Activated CD8-positive, alpha-beta memory T cell treated with anti-CD3 and anti-CD28 coated beads for 1 hour (primary cell): Measurements from ENCODE around the gene CEP350.

Experiments
- DNase-seq, 2 donors: peaks; one replicate each; pipeline ENCODE4 v3.0.0-alpha.2; 2020; ENCODE audit warnings: low read depth in 1 of 2; ENCODE audit errors: extremely low read depth in 1 of 2

Gene CEP350

GRCh38 chr1:180046674-180047073, 92.1 kb downstream of the CEP350 start:
- no peak for DNase-seq

GRCh38 chr1:180053594-180054567, 99.3 kb downstream of the CEP350 start:
- DNase-seq = no peak

- DNase-seq = no peak
These were observed 103.3 kb downstream of the CEP350 start for GRCh38 chr1:180057883-180058396.

- no peak for DNase-seq
These were observed 106.4 kb downstream of the CEP350 start for GRCh38 chr1:180061019-180061418.

- no peak for DNase-seq
These were observed 107.9 kb downstream of the CEP350 start for GRCh38 chr1:180062452-180062971.

GRCh38 chr1:180065408-180065807, 110.8 kb downstream of the CEP350 start:
- DNase-seq = no peak

GRCh38 chr1:180066150-180066549, 111.5 kb downstream of the CEP350 start:
- DNase-seq = no peak

- no peak for DNase-seq
These were observed 115.7 kb downstream of the CEP350 start for GRCh38 chr1:180070286-180070685.

- no peak for DNase-seq
These were observed 117.1 kb downstream of the CEP350 start for GRCh38 chr1:180071759-180072158.

GRCh38 chr1:180080439-180080838, 125.8 kb downstream of the CEP350 start:
- DNase-seq = no peak

GRCh38 chr1:180081474-180081873, 126.9 kb downstream of the CEP350 start:
- DNase-seq = no peak

- no peak for DNase-seq
These were observed 128.6 kb downstream of the CEP350 start for GRCh38 chr1:180083164-180083563.

- DNase-seq = no peak
These were observed 130.3 kb downstream of the CEP350 start for GRCh38 chr1:180084867-180085266.

GRCh38 chr1:180085331-180085730, 130.7 kb downstream of the CEP350 start:
- no peak for DNase-seq

- DNase-seq = no peak
These were observed 138.5 kb downstream of the CEP350 start for GRCh38 chr1:180092931-180093650.

GRCh38 chr1:180094705-180095295, 140.2 kb downstream of the CEP350 start:
- no peak for DNase-seq

- no peak for DNase-seq
These were observed 142.1 kb downstream of the CEP350 start for GRCh38 chr1:180096584-180097325.

- no peak for DNase-seq
These were observed 142.7 kb downstream of the CEP350 start for GRCh38 chr1:180097326-180097605.

GRCh38 chr1:180101411-180101810, 146.8 kb downstream of the CEP350 start:
- no peak for DNase-seq

- no peak for DNase-seq
These were observed 149.2 kb downstream of the CEP350 start for GRCh38 chr1:180103819-180104218.

GRCh38 chr1:180112091-180112490, 157.5 kb downstream of the CEP350 start:
- no peak for DNase-seq
